CD4-positive, alpha-beta T cell treated with Interleukin-6 at 100 ng/mL for 8 hours (primary cell): ENCODE measurements around the gene KRT81.
"Not testable (repeated sequence)": the region's sequence is repeated elsewhere in the genome, so short reads cannot be mapped to it uniquely, and the experiment has no call there.

Experiments used
- DNase-seq: peaks from one replicate; pipeline ENCODE4 v3.0.0-alpha.2; 2020; ENCODE audit warnings: mixed read lengths, low spot score

KRT81 gene

DNA sequence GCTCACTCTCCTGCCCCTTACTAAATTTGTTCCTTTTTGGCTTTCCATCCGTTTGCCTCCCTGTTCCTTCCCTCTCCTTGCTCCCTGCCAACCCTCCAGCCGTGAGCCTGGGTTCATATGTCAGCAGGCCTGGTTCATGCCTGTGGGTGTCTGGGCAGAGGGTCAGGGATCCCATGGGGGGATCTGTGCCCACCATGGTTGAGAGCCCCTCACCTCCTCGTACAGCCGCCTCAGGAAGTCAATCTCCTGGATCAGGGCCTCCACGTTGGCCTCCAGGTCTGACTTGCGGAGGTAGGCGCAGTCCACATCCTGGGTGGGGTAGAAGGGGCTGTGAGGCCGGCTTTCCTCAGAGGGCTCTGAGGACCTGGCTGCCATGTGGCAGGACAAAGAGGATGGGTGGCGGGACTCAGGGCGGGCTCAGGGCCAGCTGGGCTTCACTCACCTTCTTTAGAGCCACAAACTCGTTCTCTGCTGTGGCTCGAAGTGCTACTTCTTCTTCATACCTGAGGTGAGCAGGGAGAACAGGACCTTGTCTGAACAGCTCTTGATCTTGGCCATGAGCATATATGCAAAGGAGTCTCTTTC, 26.2 kb upstream of the KRT81 start:
- no peak for DNase-seq

DNA sequence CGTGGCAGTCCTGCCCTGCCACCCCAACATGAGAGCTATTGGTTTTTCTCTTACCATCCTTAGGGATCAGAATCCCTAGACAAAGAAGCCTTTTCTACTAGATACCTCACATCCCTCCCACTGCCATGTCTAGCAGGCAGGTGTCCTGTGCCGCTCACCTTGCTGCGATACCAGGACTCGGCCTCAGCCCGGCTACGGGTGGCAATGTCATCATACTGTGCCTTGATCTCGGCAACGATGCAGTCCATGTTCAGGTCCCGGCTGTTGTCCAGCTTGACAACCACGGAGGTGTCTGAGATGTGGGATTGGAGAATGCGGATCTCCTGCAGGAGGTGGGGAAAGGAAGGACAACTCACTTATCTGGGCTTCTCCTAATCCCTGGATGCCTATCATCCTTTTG, 25.4 kb upstream of the KRT81 start:
- no peak for DNase-seq

- DNase-seq = no peak
These were observed 25.0 kb upstream of the KRT81 start for GRCh38 chr12:52316290-52316689.

- DNase-seq = not testable (repeated sequence)
These were observed 24.4 kb upstream of the KRT81 start for GRCh38 chr12:52315721-52316120.

- no peak for DNase-seq
These were observed 23.2 kb upstream of the KRT81 start for GRCh38 chr12:52314511-52314910.

DNA sequence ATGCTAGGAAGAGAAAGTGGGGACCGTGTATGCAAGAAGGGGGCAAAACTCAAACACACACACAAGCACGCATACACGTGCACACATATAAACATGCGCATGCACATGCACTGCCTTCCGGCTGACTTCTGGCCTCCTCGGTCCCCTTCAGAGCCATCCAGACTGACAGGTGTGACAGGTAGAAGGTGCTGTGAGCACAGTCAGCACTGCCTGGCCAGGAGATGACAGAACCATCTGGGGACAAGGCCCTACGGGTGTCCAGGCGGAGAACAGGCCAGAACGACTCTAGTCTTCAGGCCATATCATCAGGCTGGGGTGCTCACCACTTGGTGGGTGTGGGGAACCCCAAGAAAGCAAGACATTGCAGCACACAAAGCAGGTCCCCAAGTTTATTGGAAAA, 22.6 kb upstream of the KRT81 start:
- DNase-seq = no peak

GRCh38 chr12:52313461-52313860, 22.1 kb upstream of the KRT81 start:
- no peak for DNase-seq

DNA sequence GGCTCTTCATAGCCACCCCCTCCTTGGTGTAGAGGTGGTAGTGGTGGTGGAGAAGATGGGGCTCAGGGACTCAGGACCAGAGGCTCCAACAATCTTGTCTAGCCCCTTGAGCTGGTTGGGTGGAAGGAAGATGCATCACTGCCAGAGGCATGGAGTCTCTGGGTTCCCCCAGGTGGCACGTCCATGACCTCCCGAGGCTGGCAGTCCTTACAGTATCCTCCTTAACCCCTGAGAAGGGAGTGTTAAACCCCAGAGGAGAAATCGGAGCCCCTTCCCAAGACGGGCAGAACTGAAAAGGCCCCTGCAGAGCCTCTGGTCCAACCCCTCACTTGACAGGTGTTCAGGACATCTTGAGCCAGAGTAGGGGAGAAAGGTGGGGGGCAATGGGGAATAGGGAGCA, 20.8 kb upstream of the KRT81 start:
- no peak for DNase-seq

- DNase-seq = no peak
These were observed 19.9 kb upstream of the KRT81 start for GRCh38 chr12:52311285-52311648.

GRCh38 chr12:52310622-52311284, 19.4 kb upstream of the KRT81 start:
- DNase-seq = no peak

DNA sequence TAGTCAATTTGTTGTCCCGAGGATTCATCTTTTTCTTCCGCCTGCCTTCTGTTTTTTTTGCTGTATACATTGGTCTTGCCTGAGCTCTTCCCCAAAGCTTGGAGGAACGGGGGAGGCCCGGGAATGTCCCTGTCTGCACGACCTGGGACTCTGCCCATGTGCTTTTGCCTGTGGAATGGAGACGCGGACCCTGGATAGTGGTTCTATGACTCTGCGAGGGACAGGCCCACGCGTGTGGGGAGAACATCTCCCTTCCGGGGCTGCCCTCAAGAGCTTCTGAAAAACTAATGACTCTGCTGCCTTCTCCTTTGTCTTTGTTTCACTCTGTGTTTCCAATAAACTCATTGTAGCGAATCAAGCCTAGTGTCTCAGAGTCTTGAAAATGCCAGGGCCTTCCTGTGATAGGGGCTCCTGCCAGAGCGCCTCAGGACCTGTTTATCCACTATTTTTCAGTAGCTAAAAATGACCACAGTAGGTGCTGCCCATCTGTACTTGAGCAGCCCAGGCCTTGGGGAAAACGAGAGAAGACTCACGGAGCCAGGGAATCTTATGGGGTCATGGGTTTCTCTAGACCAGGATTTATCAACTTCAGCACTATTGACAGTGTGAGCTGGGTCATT, 17.6 kb upstream of the KRT81 start:
- no peak for DNase-seq

DNA sequence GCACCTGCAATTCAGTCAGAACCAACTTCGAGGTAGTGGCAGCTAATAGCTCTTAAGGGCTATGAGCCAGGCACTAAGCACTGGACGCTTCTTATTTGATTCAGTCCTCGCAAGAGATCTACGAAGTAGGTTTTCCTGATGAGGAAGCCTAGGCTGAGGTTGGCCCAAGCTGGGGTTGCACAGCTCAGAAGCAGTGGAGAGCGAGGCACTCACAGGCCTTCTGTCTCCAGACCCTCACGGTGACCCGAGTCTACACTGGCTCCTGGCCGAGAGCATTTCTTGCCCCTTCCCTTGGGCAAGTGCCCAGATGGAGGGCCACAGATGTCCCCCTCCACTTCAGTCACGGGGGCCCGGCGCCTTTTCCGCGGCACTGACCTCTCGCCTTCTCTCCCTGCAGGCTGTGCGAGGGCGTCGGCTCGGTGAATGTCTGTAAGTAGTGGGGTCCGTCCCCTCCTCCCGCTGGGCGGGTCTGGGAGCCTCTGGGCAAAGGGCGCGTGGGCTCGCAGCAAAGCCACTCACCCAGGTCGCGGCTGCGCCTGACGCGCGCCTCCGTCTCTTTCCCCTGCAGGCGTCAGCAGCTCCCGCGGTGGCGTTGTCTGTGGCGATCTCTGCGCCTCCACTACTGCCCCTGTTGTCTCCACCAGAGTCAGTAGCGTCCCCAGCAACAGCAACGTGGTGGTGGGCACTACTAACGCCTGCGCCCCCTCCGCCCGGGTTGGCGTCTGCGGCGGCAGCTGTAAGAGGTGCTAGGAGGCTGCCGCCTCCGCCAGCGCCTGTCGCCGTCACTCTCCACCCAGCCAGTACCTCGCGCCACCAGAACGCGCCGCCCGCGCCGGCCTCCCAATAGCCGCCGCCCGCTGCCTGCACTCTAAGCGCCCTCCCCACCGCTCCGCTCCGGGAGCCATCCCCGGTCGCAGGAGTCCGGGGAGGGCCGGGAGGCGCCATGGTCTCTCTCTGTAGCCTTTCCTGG, 16.8 kb upstream of the KRT81 start:
- no peak for DNase-seq

DNA sequence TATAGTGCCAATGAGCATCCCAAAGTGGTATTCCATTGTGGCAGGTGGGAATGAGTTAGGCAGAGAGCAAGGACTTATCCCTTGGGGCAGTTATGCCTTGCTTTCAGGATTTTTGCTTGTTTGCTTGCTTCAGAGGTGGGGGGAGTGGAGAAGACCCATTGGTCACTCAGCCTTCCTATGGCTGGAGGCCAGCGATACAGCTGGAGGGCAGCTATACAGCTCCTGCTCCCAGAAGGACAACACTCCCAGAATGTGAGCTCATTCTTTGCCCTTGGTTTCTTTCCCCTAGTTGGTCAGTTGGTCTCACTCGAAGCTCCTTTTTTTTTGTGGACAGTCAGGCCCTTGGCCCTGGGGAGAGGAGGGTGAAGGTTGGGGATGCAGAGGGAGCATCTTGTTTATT, 15.4 kb upstream of the KRT81 start:
- DNase-seq = no peak

DNA sequence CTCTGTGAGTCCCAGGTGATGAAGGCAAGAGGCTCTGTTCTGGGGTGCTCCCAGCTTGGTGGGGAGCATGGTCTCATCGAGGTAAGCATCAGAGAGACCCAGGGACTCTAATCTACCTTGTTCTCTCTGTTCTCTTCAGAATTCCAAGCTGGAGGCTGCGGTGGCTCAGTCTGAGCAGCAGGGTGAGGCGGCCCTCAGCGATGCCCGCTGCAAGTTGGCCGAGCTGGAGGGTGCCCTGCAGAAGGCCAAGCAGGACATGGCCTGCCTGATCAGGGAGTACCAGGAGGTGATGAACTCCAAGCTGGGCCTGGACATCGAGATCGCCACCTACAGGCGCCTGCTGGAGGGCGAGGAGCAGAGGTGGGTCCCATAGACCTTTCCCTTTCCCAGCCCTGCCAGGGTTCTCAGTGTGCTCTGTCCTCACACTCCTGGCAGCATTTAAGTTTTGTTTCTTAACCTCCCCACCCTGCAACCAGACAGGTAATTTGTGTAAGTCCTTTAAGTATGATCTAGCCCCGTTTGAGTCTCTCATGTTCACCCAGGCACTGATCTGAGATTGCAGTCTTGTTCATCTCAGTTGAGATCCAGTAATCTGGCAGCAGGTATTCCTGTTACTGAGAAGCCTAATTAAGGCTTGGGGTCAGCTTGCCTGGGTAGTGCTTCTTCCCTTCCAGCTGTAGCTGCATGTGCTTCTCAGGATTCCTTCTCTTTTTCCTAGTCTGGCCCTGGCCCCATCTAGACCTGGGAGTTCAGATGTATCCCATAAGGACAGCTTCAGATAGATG, 14.8 kb upstream of the KRT81 start:
- DNase-seq = no peak

- DNase-seq = not testable (repeated sequence)
These were observed 13.6 kb upstream of the KRT81 start for GRCh38 chr12:52304941-52305411.

DNA sequence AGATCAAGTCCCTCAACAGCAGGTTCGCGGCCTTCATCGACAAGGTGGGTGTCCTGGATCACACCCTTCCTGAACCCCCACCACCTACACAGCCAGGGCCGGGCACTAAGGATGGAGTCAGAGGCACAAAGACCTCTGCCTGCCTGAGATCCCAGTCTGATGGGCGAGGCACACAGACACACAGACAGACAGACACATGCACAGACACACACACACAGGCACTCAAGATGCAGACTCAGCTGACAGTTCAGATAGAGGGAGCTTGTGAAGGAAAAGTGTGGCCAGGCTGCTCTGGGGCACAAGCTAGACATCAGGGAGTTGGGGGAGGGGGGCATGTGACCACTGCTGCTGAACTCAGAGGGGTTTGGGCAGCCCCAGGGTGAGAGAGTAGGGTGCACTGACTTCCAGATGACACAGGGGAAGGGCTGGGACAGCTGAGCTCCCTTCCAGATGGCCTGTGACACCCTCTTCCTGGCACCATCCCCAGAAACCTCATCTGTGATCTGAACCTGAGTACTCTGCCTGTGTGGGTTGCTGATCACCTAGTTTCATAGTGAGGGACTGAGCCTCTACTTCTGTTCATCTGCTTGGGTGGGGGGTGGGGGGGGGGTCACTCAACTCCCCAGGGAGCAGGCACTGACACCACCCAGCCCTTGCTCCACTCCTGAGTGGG, 11.0 kb upstream of the KRT81 start:
- not testable (repeated sequence) for DNase-seq

DNA sequence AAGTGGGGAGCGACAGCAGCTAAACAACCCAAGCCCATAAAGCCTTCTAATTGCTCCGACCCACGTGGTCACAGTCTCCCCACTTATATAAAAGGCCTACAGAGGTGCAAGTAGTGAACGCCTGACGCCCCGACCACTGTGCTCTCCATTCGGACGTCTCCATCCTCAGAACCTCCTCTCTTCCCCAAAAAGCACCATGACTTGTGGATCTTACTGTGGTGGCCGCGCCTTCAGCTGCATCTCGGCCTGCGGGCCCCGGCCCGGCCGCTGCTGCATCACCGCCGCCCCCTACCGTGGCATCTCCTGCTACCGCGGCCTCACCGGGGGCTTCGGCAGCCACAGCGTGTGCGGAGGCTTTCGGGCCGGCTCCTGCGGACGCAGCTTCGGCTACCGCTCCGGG, 10.4 kb upstream of the KRT81 start:
- not testable (repeated sequence) for DNase-seq

DNA sequence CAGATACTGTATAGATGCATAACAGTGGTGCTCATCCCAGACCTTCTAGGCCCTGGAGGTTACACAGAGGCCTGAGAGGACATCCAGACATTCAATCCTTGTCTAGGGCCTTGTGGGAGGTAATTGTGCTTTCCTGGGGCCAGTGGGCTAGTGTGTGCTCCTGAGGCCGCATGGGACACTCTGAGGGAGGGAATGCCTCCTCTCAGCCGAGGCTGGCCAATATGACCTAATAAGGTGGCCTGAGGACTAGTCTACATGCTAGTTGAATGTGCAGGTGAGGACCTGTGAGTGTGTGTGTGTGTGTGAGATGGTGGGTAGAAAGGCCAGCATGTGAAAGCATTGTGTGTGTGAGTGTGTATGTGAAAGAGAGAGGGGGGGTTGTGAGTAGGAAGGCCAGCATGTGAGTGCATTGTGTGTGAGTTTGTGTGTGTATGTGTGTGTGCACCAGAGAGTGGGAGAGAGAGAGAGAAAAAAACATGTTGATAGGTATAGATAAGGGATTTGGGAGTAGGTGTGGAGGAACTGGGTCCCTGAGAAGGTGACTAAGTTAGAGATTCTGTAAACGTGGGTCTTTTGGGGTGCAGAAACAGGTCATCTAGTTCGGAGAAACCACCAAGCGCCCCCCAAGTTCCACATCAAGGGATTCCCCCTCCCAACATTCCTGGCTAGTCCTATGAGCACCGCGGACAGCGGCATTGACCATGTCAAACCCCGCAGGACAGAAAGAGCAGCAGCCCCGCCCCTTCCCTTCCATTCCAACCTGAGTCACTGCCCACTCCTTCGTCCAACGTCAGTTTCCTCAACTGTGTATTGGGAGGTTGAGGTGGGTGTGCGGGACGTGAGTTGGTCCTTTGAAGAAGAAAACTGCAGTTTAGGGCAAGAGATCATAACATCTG, 9.7 kb upstream of the KRT81 start:
- DNase-seq = no peak

DNA sequence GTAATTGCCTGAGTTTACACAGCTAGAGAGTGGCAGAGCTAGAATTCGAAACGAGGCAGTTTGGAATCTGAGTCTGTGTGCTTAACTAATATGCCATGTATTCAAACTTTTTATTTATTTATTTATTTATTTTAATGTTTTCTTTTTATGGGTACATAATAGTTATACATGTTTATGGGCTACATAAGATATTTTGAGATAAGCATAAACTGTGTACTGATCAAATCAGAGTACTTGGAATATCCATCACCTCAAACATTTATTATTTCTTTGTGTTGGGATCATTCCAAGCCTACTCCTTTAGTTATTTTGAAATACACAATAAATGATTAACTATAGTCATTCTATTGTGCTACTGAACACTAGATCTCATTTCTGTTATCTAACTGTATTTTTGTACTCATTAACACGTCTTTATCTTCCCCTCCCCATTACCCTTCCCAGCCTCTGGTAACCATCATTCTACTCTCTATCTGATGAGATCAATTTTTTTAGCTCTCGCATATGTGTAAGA, 7.4 kb upstream of the KRT81 start:
- no peak for DNase-seq
